Measurements from ENCODE around the gene ZFP64. TPM values are rescaled to one million over a fixed set of nuclear protein-coding genes. Genes with fewer than 3 reads are reported as not detected.

Gene ZFP64
- total RNA-seq, 1 donor from 2014 or later: 13.7 TPM

DNA sequence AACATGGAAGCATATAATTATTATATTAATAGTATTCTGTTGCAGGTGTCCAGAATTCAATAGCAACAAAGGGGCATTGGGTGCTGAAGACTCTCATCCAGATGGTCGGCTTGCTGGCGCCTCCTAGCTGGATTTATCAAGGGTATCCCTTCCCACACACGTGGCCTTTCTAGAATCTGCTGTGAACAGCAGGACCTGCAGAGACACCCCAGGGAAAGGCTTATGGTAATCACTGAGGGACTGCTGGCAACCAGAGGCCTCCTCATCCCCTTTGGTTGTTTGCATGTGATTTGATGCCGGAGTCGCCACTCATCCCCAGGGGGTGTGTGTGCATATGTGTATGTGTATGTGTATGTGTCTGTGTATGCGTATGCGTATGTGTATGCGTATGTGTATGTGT lies 20.6 kb downstream of the ZFP64 start:
- Mint-ChIP-seq H3K9me3 (peaks cover 4% of the 10 kb centered on the region), H3K36me3 (peaks cover 30% of the 10 kb centered on the region), H3K27ac (no peak overlapping the region), H3K4me3 (no peak overlapping the region), H3K4me1 (no peaks in the 10 kb centered on the region), H3K27me3 (ENCODE audit: insufficient read depth, low read depth) (peaks cover 4% of the 10 kb centered on the region)
- Histone ChIP-seq H3K36me3 (no peaks in the 10 kb centered on the region), H4K20me1 (ENCODE audit: low read depth) (no peaks in the 10 kb centered on the region), H3K9ac (no peak overlapping the region), H3K9me3 (ENCODE audit: low read depth) (no peaks in the 10 kb centered on the region), H3K4me3 (no peak overlapping the region), H3K4me2 (no peak overlapping the region), H2AFZ (replicated peaks) (no peak overlapping the region), H3K4me1 (no peaks in the 10 kb centered on the region), H3K27me3 (no peaks in the 10 kb centered on the region), H3F3A (ENCODE audit: low read depth) (no peaks in the 10 kb centered on the region), H3K27ac (no peak overlapping the region), H3K79me2 (ENCODE audit: low read depth) (no peaks in the 10 kb centered on the region)
- TF ChIP-seq EZH2 (IDR thresholded peaks at IDR 0.05): no peak
- TF ChIP-seq CTCF (IDR thresholded peaks at IDR 0.05): no peak
- no peak for DNase-seq (ENCODE audit: low spot score)

- peaks cover 41% of the 10 kb centered on the region for H3K36me3 Mint-ChIP-seq
Measured at GRCh38 chr20:52168116-52168515, 23.5 kb downstream of the ZFP64 start.

DNA sequence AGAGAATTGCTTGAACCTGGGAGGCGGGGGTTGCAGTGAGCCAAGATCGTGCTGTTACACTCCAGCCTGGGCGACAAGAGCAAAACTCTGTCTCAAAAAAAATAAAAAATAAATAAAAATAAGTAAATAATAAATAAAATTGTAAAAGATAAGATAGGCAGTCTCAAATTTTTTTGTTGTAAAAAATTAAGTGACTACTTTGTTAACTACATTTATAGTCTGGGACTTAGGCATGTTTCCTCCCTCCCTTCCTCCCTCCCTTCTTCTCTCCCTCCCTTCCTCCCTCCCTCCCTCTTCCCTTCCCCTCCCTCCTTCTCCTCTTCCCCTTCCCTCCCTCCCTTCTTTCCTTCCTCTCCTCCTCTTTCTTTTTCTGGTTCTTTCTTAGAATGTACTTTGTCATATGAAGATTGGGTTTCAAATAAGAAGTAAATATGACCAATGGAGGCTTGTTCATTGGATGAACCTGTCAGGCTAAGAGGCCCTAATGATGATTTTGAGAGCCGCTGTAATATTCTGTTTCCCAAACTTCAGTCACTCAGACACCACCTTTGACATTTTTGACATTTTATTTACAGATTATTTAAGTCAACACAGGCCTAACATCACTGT lies 24.2 kb downstream of the ZFP64 start:
- H3K4me3 Mint-ChIP-seq: no peak overlapping the region
- Histone ChIP-seq H3F3A (ENCODE audit: low read depth) (no peaks in the 10 kb centered on the region), H2AFZ (replicated peaks) (no peak overlapping the region), H3K4me3 (no peak overlapping the region), H3K36me3 (no peaks in the 10 kb centered on the region), H3K9ac (no peak overlapping the region), H3K9me3 (ENCODE audit: low read depth) (no peaks in the 10 kb centered on the region), H3K27me3 (no peaks in the 10 kb centered on the region), H3K4me1 (no peaks in the 10 kb centered on the region), H3K27ac (no peak overlapping the region), H3K79me2 (ENCODE audit: low read depth) (no peaks in the 10 kb centered on the region), H3K4me2 (no peak overlapping the region), H4K20me1 (ENCODE audit: low read depth) (no peaks in the 10 kb centered on the region)
- TF ChIP-seq CTCF (IDR thresholded peaks at IDR 0.05) (no peak), EZH2 (IDR thresholded peaks at IDR 0.05) (no peak), EZH2phosphoT487 (IDR thresholded peaks at IDR 0.05) (no peak)
- no peak overlapping the region for H3K27ac Mint-ChIP-seq
- H3K9me3 Mint-ChIP-seq: peaks cover 10% of the 10 kb centered on the region
- peaks cover 41% of the 10 kb centered on the region for H3K36me3 Mint-ChIP-seq
- no peaks in the 10 kb centered on the region for H3K4me1 Mint-ChIP-seq
- H3K27me3 Mint-ChIP-seq (ENCODE audit: insufficient read depth, low read depth): peaks cover 4% of the 10 kb centered on the region
- no peak for DNase-seq (ENCODE audit: low spot score)

More at GRCh38 chr20:52168116-52168515, 23.5 kb downstream of the ZFP64 start:
- peaks cover 4% of the 10 kb centered on the region for H3K27me3 Mint-ChIP-seq (ENCODE audit: insufficient read depth, low read depth)
- Histone ChIP-seq H3K79me2 (ENCODE audit: low read depth) (no peaks in the 10 kb centered on the region), H4K20me1 (ENCODE audit: low read depth) (no peaks in the 10 kb centered on the region), H3K36me3 (no peaks in the 10 kb centered on the region), H2AFZ (replicated peaks) (no peak overlapping the region), H3F3A (ENCODE audit: low read depth) (no peaks in the 10 kb centered on the region), H3K4me1 (no peaks in the 10 kb centered on the region), H3K4me2 (no peak overlapping the region), H3K9me3 (ENCODE audit: low read depth) (no peaks in the 10 kb centered on the region), H3K4me3 (no peak overlapping the region), H3K27me3 (no peaks in the 10 kb centered on the region), H3K9ac (no peak overlapping the region), H3K27ac (no peak overlapping the region)
- no peak for TF ChIP-seq CTCF (IDR thresholded peaks at IDR 0.05)
- TF ChIP-seq EZH2phosphoT487 (IDR thresholded peaks at IDR 0.05): no peak
- TF ChIP-seq EZH2 (IDR thresholded peaks at IDR 0.05): no peak
- no peak overlapping the region for H3K27ac Mint-ChIP-seq
- no peak for DNase-seq (ENCODE audit: low spot score)
- no peak overlapping the region for H3K4me3 Mint-ChIP-seq
- H3K9me3 Mint-ChIP-seq: peaks cover 10% of the 10 kb centered on the region
- no peaks in the 10 kb centered on the region for H3K4me1 Mint-ChIP-seq

Data from neural progenitor cell (in vitro differentiated cells).